Lower leg skin (tissue), 3 donors: Measurements from ENCODE around the gene F8A3.

ENCODE experiments used
- CTCF ChIP-seq, 3 donors: fragments of 450-650 bp; IDR thresholded peaks; one replicate each; pipeline ENCODE4 v1.5.1; 2016; ENCODE audit warnings: antibody characterized with exemption in 3 of 3, mild to moderate bottlenecking in 3 of 3, moderate library complexity in 2 of 3
- POLR2A ChIP-seq, 2 donors: fragments of 450-650 bp; IDR thresholded peaks; one replicate each; pipeline ENCODE4 v1.6.1; 2016 to 2017; ENCODE audit warnings: antibody characterized with exemption in 2 of 2, mild to moderate bottlenecking in 1 of 2, moderate library complexity in 1 of 2

- TF ChIP-seq CTCF (IDR thresholded peaks at IDR 0.05) (no peak), POLR2A (IDR thresholded peaks at IDR 0.05) (no peak)
These were observed 17.3 kb downstream of the F8A3 start for GRCh38 chrX:155441097-155441496.
